CD4-positive, alpha-beta T cell treated with Interleukin-2 at 100 ng/mL for 4 hours (primary cell): Measurements from ENCODE around the gene MNS1.
"Not testable (repeated sequence)": the region's sequence is repeated elsewhere in the genome, so short reads cannot be mapped to it uniquely, and the experiment has no call there.

Source experiments
- DNase-seq: peaks from one replicate; pipeline ENCODE4 v3.0.0-alpha.2; 2020; ENCODE audit warnings: low spot score

Gene MNS1

GRCh38 chr15:56454836-56455235 is 10.1 kb downstream of the MNS1 start:
- no peak for DNase-seq

GRCh38 chr15:56445746-56446145 is 19.2 kb downstream of the MNS1 start:
- DNase-seq: no peak

- DNase-seq: no peak
Measured at GRCh38 chr15:56442354-56442753, 22.6 kb downstream of the MNS1 start.

GRCh38 chr15:56440214-56440770 is 24.6 kb downstream of the MNS1 start:
- no peak for DNase-seq

GRCh38 chr15:56432304-56432703 is 32.6 kb downstream of the MNS1 start:
- DNase-seq: no peak

GRCh38 chr15:56428821-56429458 is 36.0 kb downstream of the MNS1 start:
- peak; percentile 2 for DNase-seq

DNA sequence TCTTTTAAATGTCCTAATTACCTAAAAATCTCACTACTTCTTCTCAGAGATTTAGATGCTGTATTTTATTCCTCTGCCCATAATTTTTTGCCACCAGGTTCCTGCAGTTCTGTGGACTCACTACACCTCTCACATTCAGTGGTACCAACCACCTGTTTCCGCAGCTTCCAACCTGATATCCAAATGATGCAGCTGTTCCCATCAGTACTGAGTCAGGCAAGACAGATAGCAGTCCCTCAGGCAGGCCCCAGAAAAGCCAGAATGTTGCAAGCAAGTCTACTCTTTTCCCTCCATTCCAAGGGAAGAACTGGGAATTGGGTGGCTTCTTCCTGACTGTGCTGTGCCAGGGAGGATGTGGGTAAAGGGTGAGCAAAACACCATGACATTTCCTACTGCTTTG is 39.0 kb downstream of the MNS1 start:
- DNase-seq: no peak

DNA sequence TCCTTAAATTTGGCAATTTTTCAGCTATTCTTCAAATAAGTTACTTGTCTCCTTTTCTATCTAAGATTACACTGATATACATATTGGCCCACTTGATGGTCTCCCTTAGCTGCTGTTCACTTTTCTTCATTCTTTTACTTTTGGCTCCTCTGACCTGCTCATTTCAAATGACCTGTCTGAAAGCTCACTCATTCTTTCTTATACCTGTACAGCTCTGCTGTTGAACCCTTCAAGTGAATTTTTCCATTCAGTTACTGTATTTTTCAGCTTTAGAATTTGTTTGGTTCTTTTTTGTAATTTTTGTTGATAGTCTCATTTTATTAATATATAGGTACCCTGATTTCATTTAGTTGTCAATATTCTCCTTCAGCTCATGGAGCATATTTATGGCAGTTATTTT is 39.7 kb downstream of the MNS1 start:
- no peak for DNase-seq

- not testable (repeated sequence) for DNase-seq
Measured at GRCh38 chr15:56413114-56413733, 51.7 kb downstream of the MNS1 start.

- no peak for DNase-seq
Measured at GRCh38 chr15:56411122-56411749, 53.7 kb downstream of the MNS1 start.

DNA sequence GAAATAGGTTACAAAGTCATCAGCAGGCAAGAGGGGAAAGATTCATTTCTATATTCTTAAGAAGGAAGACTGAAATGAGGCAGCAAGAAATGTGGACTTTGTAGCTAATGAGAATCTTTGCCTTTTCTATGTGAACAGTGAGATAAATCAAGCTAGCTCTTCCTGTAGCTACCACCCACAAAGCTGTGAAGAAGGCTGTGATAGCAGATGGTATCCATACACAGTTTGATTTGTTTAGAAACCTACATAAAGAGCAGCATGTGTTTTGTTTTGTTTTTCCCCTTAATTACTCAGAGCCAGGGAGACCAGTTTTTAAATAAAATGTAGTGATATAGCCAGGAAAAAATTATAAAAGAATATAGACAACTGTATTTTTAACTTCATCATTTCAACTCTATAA is 54.2 kb downstream of the MNS1 start:
- no peak for DNase-seq

GRCh38 chr15:56399209-56399608 is 65.7 kb downstream of the MNS1 start:
- not testable (repeated sequence) for DNase-seq

GRCh38 chr15:56397325-56397724 is 67.6 kb downstream of the MNS1 start:
- DNase-seq: not testable (repeated sequence)

DNA sequence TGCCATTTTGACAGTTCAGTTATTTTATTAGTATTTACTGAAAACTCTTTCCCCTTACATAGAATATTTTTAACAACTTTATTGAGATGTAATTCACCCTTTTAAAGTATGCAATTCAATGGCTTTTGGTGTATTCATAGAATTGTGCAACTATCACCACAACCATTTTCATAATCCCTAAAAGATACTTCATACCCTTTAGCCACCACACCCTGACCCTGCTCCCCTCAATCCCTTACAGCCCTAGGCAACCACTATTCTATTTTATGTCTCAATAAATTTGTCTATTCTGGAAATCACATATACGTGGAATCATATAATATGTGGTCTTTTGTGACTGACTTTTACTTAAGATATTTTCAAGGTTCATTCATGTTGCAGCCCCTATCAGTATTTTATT is 70.0 kb downstream of the MNS1 start:
- no peak for DNase-seq

- no peak for DNase-seq
Measured at GRCh38 chr15:56393277-56393676, 71.7 kb downstream of the MNS1 start.

DNA sequence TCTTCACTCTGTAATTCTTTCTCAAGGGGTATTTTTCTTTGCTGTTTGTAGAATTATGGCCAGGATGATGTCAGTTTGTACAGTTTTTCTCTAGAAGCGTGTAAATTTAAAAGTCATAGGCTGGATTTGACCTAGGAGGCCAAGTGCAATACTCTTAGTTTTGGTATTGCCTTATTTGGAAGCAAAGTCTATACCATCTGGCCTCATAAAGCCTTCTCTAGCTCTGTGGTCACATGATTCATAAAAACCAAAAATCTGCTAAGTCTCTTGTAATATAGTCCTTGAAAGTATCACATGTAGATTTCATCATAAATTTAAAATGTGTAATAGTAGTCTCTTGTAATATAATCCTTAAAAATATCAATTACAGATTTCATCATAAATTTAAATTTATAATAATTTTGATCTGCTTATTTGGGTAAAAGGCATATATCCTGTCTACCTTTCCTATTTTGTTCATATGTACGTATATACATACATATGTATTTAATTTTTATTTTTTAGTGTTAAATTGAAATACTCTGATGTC is 74.1 kb downstream of the MNS1 start:
- DNase-seq: no peak

- DNase-seq: no peak
Measured at GRCh38 chr15:56385908-56386307, 79.0 kb downstream of the MNS1 start.

- no peak for DNase-seq
Measured at GRCh38 chr15:56383010-56383409, 81.9 kb downstream of the MNS1 start.
